Measurements from ENCODE around the gene CCDC192. TPM values are rescaled to one million over a fixed set of nuclear protein-coding genes. Genes with fewer than 3 reads are reported as not detected.
"Not testable (repeated sequence)": the region's sequence is repeated elsewhere in the genome, so short reads cannot be mapped to it uniquely, and the experiment has no call there.

CCDC192 gene
- total RNA-seq, 2 donors from 2014 or later: not detected

DNA sequence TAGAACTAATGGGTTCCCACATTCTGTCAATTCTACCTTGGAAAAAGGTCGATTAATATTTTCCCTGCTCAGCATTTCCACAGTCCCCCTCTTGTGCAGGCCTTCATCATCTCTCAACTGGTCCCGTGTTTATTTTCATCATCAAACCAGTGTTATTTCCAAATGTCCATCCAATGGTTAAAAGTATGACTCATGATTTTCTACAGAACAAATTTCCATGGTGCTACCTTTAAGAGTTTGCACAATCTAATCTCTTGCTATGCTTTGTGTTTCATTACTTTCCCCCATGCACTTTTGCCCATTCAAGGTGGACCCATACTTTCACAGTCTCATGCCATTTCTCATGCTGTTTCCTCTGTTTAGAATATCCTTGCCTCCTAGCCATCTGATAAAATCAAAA, 143.7 kb downstream of the CCDC192 start:
- Histone ChIP-seq H3K36me3 (replicated peaks in 1 of 2; ENCODE audit: insufficient read depth in 1 of 2, low read depth in 2 of 2) (no peaks in the 10 kb centered on the region), H3K4me1 (no peaks in the 10 kb centered on the region), H3K27ac (no peak overlapping the region), H3K4me3 (no peak overlapping the region), H3K27me3 (no peaks in the 10 kb centered on the region), H3K9me3 (no peaks in the 10 kb centered on the region)
- ATAC-seq: no peak
- no peak for TF ChIP-seq POLR2A (IDR thresholded peaks at IDR 0.05)
- TF ChIP-seq, protein P1, sequence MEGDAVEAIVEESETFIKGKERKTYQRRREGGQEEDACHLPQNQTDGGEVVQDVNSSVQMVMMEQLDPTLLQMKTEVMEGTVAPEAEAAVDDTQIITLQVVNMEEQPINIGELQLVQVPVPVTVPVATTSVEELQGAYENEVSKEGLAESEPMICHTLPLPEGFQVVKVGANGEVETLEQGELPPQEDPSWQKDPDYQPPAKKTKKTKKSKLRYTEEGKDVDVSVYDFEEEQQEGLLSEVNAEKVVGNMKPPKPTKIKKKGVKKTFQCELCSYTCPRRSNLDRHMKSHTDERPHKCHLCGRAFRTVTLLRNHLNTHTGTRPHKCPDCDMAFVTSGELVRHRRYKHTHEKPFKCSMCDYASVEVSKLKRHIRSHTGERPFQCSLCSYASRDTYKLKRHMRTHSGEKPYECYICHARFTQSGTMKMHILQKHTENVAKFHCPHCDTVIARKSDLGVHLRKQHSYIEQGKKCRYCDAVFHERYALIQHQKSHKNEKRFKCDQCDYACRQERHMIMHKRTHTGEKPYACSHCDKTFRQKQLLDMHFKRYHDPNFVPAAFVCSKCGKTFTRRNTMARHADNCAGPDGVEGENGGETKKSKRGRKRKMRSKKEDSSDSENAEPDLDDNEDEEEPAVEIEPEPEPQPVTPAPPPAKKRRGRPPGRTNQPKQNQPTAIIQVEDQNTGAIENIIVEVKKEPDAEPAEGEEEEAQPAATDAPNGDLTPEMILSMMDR (IDR thresholded peaks at IDR 0.05): no peak
- intact Hi-C loops (cut with DNase I): no loop called here
- WGBS, 2 donors: 86 to 93% methylated on average over 2 of the region's 2 CpGs
- no peak for DNase-seq

DNA sequence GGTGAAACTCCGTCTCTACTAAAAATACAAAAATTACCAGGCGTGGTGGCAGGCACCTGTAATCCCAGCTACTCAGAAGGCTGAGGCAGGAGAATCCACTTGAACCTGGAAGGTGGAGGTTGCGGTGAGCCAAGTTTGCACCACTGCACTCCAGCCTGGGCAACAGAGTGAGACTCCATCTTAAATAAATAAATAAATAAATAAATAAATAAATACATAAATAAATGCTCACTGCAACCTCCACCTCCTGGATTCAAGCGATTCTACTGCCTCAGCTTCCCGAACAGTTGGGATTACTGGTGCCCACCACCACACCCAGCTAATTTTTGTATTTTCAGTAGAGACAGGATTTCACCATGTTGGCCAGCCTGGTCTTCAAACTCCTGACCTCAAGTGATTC, 144.4 kb downstream of the CCDC192 start:
- H3K27me3 ChIP-seq; H3K4me3 ChIP-seq; ATAC-seq; H3K27ac ChIP-seq; DNase-seq; H3K9me3 ChIP-seq; intact Hi-C loops (cut with DNase I); H3K4me1 ChIP-seq; H3K36me3 ChIP-seq (replicated peaks in 1 of 2; ENCODE audit: insufficient read depth in 1 of 2, low read depth in 2 of 2): not testable (repeated sequence)
- 91 to 93% methylated on average over 5 of the region's 5 CpGs for WGBS, 2 donors

DNA sequence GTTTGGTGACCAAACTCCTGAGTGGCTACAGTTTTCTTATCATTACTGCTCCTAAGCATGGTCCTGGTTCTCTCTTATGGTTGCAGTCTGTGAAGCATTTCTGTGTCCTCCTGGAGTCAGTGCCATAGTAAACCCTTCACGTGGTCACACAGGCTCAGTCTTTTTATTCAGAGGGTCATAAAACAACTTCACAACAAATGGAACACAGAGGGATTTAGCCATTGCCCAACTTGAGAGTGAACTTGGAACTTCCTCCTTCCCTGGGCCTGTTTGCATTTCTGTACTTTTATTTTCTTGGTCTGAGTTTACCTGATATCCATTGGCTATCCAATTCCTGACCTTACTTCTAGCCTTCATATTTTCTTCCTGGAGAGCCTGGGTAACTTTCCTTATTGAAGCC, 144.9 kb downstream of the CCDC192 start:
- intact Hi-C loops (cut with DNase I): no loop called here
- ATAC-seq (no peak), DNase-seq (no peak)
- TF ChIP-seq, protein P1 (IDR thresholded peaks at IDR 0.05): no peak
- no peak for TF ChIP-seq POLR2A (IDR thresholded peaks at IDR 0.05)
- Histone ChIP-seq H3K27ac (no peak overlapping the region), H3K4me1 (no peaks in the 10 kb centered on the region), H3K36me3 (replicated peaks in 1 of 2; ENCODE audit: insufficient read depth in 1 of 2, low read depth in 2 of 2) (no peaks in the 10 kb centered on the region), H3K27me3 (no peaks in the 10 kb centered on the region), H3K4me3 (no peak overlapping the region), H3K9me3 (no peaks in the 10 kb centered on the region)
- 81 to 92% methylated on average over 1 of the region's 1 CpG for whole genome bisulfite sequencing, 2 donors

DNA sequence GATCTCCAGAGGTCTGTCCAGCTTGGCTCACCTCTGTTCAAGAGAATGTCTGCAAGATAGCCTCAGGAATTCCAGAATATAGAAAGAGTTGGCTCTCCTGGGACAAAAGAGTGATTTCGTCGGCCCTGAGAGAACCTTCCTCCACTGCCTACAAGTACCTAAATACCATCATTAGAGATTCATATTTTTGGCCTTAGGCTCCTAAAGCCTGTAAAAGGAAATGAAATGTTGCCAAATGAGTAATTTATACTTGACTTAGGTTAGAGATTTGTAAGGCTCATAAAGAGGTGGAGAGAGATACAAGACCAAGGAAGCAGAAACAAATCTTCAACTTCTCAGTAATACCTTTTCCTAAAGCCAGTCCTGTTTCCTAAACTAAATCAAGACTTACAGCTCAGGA, 146.2 kb downstream of the CCDC192 start:
- ATAC-seq (no peak), DNase-seq (no peak)
- no peaks in the 10 kb centered on the region for H3K4me1 ChIP-seq
- no peak overlapping the region for H3K27ac ChIP-seq
- WGBS, 2 donors: 69 to 86% methylated on average over 2 of the region's 2 CpGs
- H3K4me3 ChIP-seq: no peak overlapping the region
- H3K9me3 ChIP-seq: no peaks in the 10 kb centered on the region
- H3K36me3 ChIP-seq (replicated peaks in 1 of 2; ENCODE audit: insufficient read depth in 1 of 2, low read depth in 2 of 2): no peaks in the 10 kb centered on the region
- H3K27me3 ChIP-seq: no peaks in the 10 kb centered on the region
- intact Hi-C loops (cut with DNase I): no loop called here
- no peak for TF ChIP-seq POLR2A (IDR thresholded peaks at IDR 0.05)
- TF ChIP-seq, protein P1 (IDR thresholded peaks at IDR 0.05): no peak

DNA sequence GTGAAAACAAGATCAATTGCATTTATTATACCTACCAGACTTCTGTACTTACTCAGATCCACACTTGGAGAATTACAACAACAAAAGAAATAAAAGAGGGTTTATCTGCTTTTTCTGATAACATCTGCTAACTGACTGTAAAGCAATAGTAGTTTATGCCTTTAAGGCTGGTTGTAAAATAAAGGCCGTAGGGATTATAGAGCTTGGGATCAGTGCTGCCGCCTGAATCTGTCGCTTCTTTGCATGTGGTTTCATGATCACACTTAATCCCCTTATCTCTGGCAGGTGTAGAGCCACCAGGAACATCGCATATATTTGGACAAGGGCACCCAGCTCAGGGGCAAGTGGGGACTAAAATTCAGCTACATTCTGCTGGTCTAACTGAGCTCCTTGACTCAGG, 146.7 kb downstream of the CCDC192 start:
- Histone ChIP-seq H3K9me3 (no peaks in the 10 kb centered on the region), H3K36me3 (replicated peaks in 1 of 2; ENCODE audit: insufficient read depth in 1 of 2, low read depth in 2 of 2) (no peaks in the 10 kb centered on the region), H3K4me3 (no peak overlapping the region), H3K27me3 (no peaks in the 10 kb centered on the region), H3K27ac (no peak overlapping the region), H3K4me1 (no peaks in the 10 kb centered on the region)
- DNase-seq (no peak), ATAC-seq (no peak)
- no peak for TF ChIP-seq POLR2A (IDR thresholded peaks at IDR 0.05)
- TF ChIP-seq, protein P1 (IDR thresholded peaks at IDR 0.05): no peak
- WGBS, 2 donors: 86 to 93% methylated on average over 4 of the region's 4 CpGs
- intact Hi-C loops (cut with DNase I): no loop called here
